Measurements from ENCODE around the gene PMS1. TPM values are rescaled to one million over a fixed set of nuclear protein-coding genes. Genes with fewer than 3 reads are reported as not detected.
A peak's percentile ranks its signal among the peaks of the same experiment; 100 is the strongest.

PMS1 gene
- total RNA-seq, 4 donors from 2014 or later: 6.9 to 12.0 (median 8.8) TPM

- no peak for ATAC-seq
- H3K36me3 ChIP-seq: peaks cover 0 to 77% of the 10 kb centered on the region in 2 donors
- H3K27me3 ChIP-seq: no peaks in the 10 kb centered on the region
- intact Hi-C loops (cut with DNase I; ENCODE audit: low total_unique reads): no loop called here
- H3K9me3 ChIP-seq: no peaks in the 10 kb centered on the region
- TF ChIP-seq CTCF (IDR thresholded peaks at IDR 0.05 in 4 of 5, conservative IDR thresholded peaks at IDR 0.05 in 1 of 5): no peak
- no peak for TF ChIP-seq POLR2A (IDR thresholded peaks at IDR 0.05)
- no peak for DNase-seq
- in situ Hi-C loops (cut with MboI; ENCODE audit: low sequenced_read_pairs in 4 of 4): no loop called here
- H3K4me1 ChIP-seq: peaks cover 0 to 6% of the 10 kb centered on the region in 2 donors
- no peak overlapping the region for H3K27ac ChIP-seq
- no peak overlapping the region for H3K4me3 ChIP-seq
Measured at GRCh38 chr2:189772212-189772611, 12.0 kb upstream of the PMS1 start.

- peak overlapping the region; percentile 88 to 96 (median 94) for H3K27ac ChIP-seq
- no peak for ATAC-seq
Measured at GRCh38 chr2:189782221-189782671, 2.0 kb upstream of the PMS1 start.

GRCh38 chr2:189783451-189783926, 761 bp upstream of the PMS1 start:
- TF ChIP-seq POLR2A (IDR thresholded peaks at IDR 0.05) (no peak), CTCF (IDR thresholded peaks at IDR 0.05 in 4 of 5, conservative IDR thresholded peaks at IDR 0.05 in 1 of 5) (no peak)
- in situ Hi-C loops (cut with MboI; ENCODE audit: low sequenced_read_pairs in 4 of 4): loop anchor here in 2 of 4 donors (10.0 to 25.0 kb wide), 2 partner anchors 109 to 279 kb away; partner anchors contain the start of genes ANKAR (in 1 of the 2) and MSTN (in 1 of the 2)
- ATAC-seq (peak in 1 of 2 donors; percentile 32), DNase-seq (no peak)
- Histone ChIP-seq H3K36me3 (peaks cover 0 to 38% of the 10 kb centered on the region in 2 donors), H3K9me3 (no peaks in the 10 kb centered on the region), H3K4me1 (peaks cover 25 to 33% of the 10 kb centered on the region in 2 donors), H3K27ac (peak overlapping the region; percentile 88 to 96 (median 94)), H3K4me3 (peak overlapping the region; percentile 74 to 89 (median 81)), H3K27me3 (no peaks in the 10 kb centered on the region)
- intact Hi-C loops (cut with DNase I; ENCODE audit: low total_unique reads): loop anchor here (1.0 to 10.0 kb wide), 6 partner anchors 21 to 864 kb away; partner anchors contain the start of genes ASNSD1, HIBCH, NAB1 and OSGEPL1

More at GRCh38 chr2:189782221-189782671, 2.0 kb upstream of the PMS1 start:
- TF ChIP-seq POLR2A (IDR thresholded peaks at IDR 0.05) (no peak), CTCF (IDR thresholded peaks at IDR 0.05 in 4 of 5, conservative IDR thresholded peaks at IDR 0.05 in 1 of 5) (no peak)
- in situ Hi-C loops (cut with MboI; ENCODE audit: low sequenced_read_pairs in 4 of 4): loop anchor here in 2 of 4 donors (10.0 to 25.0 kb wide), 2 partner anchors 107 to 280 kb away; partner anchors contain the start of genes ANKAR (in 1 of the 2) and MSTN (in 1 of the 2)
- intact Hi-C loops (cut with DNase I; ENCODE audit: low total_unique reads): loop anchor here (5.0 to 10.0 kb wide), 5 partner anchors 55 to 865 kb away; partner anchors contain the start of genes ASNSD1, HIBCH, NAB1 and WDR75
- peak overlapping the region in 3 of 4 donors; percentile 74 to 86 (median 76) for H3K4me3 ChIP-seq
- H3K27me3 ChIP-seq: no peaks in the 10 kb centered on the region
- peaks cover 25 to 33% of the 10 kb centered on the region in 2 donors for H3K4me1 ChIP-seq
- DNase-seq: no peak
- no peaks in the 10 kb centered on the region for H3K9me3 ChIP-seq
- peaks cover 0 to 44% of the 10 kb centered on the region in 2 donors for H3K36me3 ChIP-seq

- in situ Hi-C loops (cut with MboI; ENCODE audit: low sequenced_read_pairs in 4 of 4): loop anchor here in 3 of 4 donors (10.0 to 25.0 kb wide), 3 partner anchors 271 to 283 kb away; partner anchors contain the start of gene MSTN (in 2 of the 3)
Measured at GRCh38 chr2:189791338-189792042, 7.2 kb downstream of the PMS1 start.

More at GRCh38 chr2:189791338-189792042, 7.2 kb downstream of the PMS1 start:
- no peak overlapping the region for H3K27ac ChIP-seq
- DNase-seq (no peak), ATAC-seq (no peak)
- intact Hi-C loops (cut with DNase I; ENCODE audit: low total_unique reads): no loop called here
- H3K27me3 ChIP-seq: no peaks in the 10 kb centered on the region
- peaks cover 0 to 60% of the 10 kb centered on the region in 2 donors for H3K36me3 ChIP-seq
- no peaks in the 10 kb centered on the region for H3K4me1 ChIP-seq
- H3K4me3 ChIP-seq: no peak overlapping the region
- H3K9me3 ChIP-seq: no peaks in the 10 kb centered on the region
- TF ChIP-seq CTCF (IDR thresholded peaks at IDR 0.05 in 4 of 5, conservative IDR thresholded peaks at IDR 0.05 in 1 of 5) (no peak), POLR2A (IDR thresholded peaks at IDR 0.05) (no peak)
